WERI-Rb-1 (cell line): Measurements from ENCODE around the gene CDC42BPA.
"Not testable (repeated sequence)": the region's sequence is repeated elsewhere in the genome, so short reads cannot be mapped to it uniquely, and the experiment has no call there.

ENCODE experiments used
- DNase-seq: peaks from one replicate; pipeline ENCODE4 v3.0.0-alpha.2; 2020
- H3K27ac ChIP-seq: fragments of 250-450 bp; sonication (Bioruptor Pico); 2 replicates; pipeline ENCODE4 v1.5.1; 2020; ENCODE audit warnings: mild to moderate bottlenecking, moderate library complexity
- H3K27me3 ChIP-seq: fragments of 250-450 bp; sonication (Bioruptor Pico); 2 replicates; pipeline ENCODE4 v1.5.1; 2021; ENCODE audit warnings: mild to moderate bottlenecking, low read depth, moderate library complexity; ENCODE audit not compliant: insufficient read depth, severe bottlenecking
- H3K36me3 ChIP-seq: fragments of 250-450 bp; sonication (Bioruptor Pico); 2 replicates; pipeline ENCODE4 v1.5.1; 2020; ENCODE audit warnings: mild to moderate bottlenecking, moderate library complexity
- H3K4me3 ChIP-seq: 2 replicates; pipeline ENCODE4 v1.5.1; 2011; ENCODE audit warnings: low read depth, mild to moderate bottlenecking, control low read depth, low read length
- H3K9me3 ChIP-seq: fragments of 250-450 bp; sonication (Bioruptor Pico); 2 replicates; pipeline ENCODE4 v1.5.1; 2021; ENCODE audit warnings: mild to moderate bottlenecking, moderate library complexity; ENCODE audit not compliant: severe bottlenecking
- CTCF ChIP-seq: IDR thresholded peaks from 2 replicates; pipeline ENCODE4 v1.5.1; 2011; ENCODE audit warnings: low read depth, mild to moderate bottlenecking, control low read depth, inconsistent platforms, low read length

The CDC42BPA gene

GRCh38 chr1:227140376-227140775 lies 177.9 kb downstream of the CDC42BPA start:
- Histone ChIP-seq H3K27ac (no peak overlapping the region), H3K27me3 (no peaks in the 10 kb centered on the region), H3K36me3 (no peaks in the 10 kb centered on the region), H3K4me3 (no peak overlapping the region), H3K9me3 (no peaks in the 10 kb centered on the region)
- no peak for DNase-seq
- TF ChIP-seq CTCF: no peak

- Histone ChIP-seq H3K27ac (no peak overlapping the region), H3K4me3 (no peak overlapping the region), H3K9me3 (no peaks in the 10 kb centered on the region), H3K36me3 (no peaks in the 10 kb centered on the region), H3K27me3 (no peaks in the 10 kb centered on the region)
- no peak for TF ChIP-seq CTCF
- no peak for DNase-seq
Measured at GRCh38 chr1:227136210-227136820, 182.0 kb downstream of the CDC42BPA start.

- TF ChIP-seq CTCF: no peak
- H3K27me3 ChIP-seq: no peaks in the 10 kb centered on the region
- DNase-seq: no peak
- no peaks in the 10 kb centered on the region for H3K9me3 ChIP-seq
- no peak overlapping the region for H3K4me3 ChIP-seq
- H3K36me3 ChIP-seq: no peaks in the 10 kb centered on the region
- H3K27ac ChIP-seq: no peak overlapping the region
Measured at GRCh38 chr1:227134686-227135314, 183.5 kb downstream of the CDC42BPA start.

- H3K27ac ChIP-seq, H3K27me3 ChIP-seq, H3K4me3 ChIP-seq, H3K9me3 ChIP-seq, DNase-seq, H3K36me3 ChIP-seq: not testable (repeated sequence)
Measured at GRCh38 chr1:227132695-227133094, 185.6 kb downstream of the CDC42BPA start.

- no peak for DNase-seq
- no peak for TF ChIP-seq CTCF
- H3K27ac ChIP-seq: no peak overlapping the region
- no peaks in the 10 kb centered on the region for H3K36me3 ChIP-seq
- H3K27me3 ChIP-seq: no peaks in the 10 kb centered on the region
- H3K4me3 ChIP-seq: no peak overlapping the region
- no peaks in the 10 kb centered on the region for H3K9me3 ChIP-seq
Measured at GRCh38 chr1:227131193-227131592, 187.1 kb downstream of the CDC42BPA start.

GRCh38 chr1:227127891-227128290 lies 190.4 kb downstream of the CDC42BPA start:
- no peaks in the 10 kb centered on the region for H3K27me3 ChIP-seq
- no peak for TF ChIP-seq CTCF
- H3K36me3 ChIP-seq: no peaks in the 10 kb centered on the region
- DNase-seq: no peak
- no peaks in the 10 kb centered on the region for H3K9me3 ChIP-seq
- no peak overlapping the region for H3K4me3 ChIP-seq
- H3K27ac ChIP-seq: no peak overlapping the region
